GM04504 (cell line): ENCODE results near the gene ARHGAP30.

Experiments
- DNase-seq: peaks from one replicate; pipeline ENCODE4 v3.0.0-alpha.2; 2012; ENCODE audit warnings: low read depth

The ARHGAP30 gene

GRCh38 chr1:161009602-161010211 lies 60.0 kb downstream of the ARHGAP30 start:
- DNase-seq: no peak

GRCh38 chr1:161008869-161009510 lies 60.7 kb downstream of the ARHGAP30 start:
- no peak for DNase-seq

- no peak for DNase-seq
Observed at GRCh38 chr1:161007369-161007768, 62.3 kb downstream of the ARHGAP30 start.

- DNase-seq: no peak
Observed at GRCh38 chr1:161006563-161006962, 63.1 kb downstream of the ARHGAP30 start.

- DNase-seq: no peak
Observed at GRCh38 chr1:161001525-161001924, 68.2 kb downstream of the ARHGAP30 start.

- DNase-seq: no peak
Observed at GRCh38 chr1:161000736-161001480, 68.8 kb downstream of the ARHGAP30 start.

GRCh38 chr1:160999376-160999775 lies 70.3 kb downstream of the ARHGAP30 start:
- DNase-seq: no peak

GRCh38 chr1:160997323-160998038 lies 72.2 kb downstream of the ARHGAP30 start:
- DNase-seq: no peak
